ENCODE results near the gene SIGLEC9.

SIGLEC9 gene

GRCh38 chr19:51094696-51095279 lies 29.9 kb upstream of the SIGLEC9 start:
- no peak overlapping the region for H3K27ac ChIP-seq
- TF ChIP-seq CTCF (conservative IDR thresholded peaks at IDR 0.05; ENCODE audit: low read depth): peak; percentile 69
- CTCF ChIA-PET: interaction anchor here (0.6 to 4.5 kb wide), 9 partner anchors 17 to 370 kb away, joined by 3 to 64 read pairs (median 5); partner anchors contain the start of genes KLK10 and KLK5
- POLR2A ChIA-PET (ENCODE audit: low non-redundant PET): no interaction called here
- peak; percentile 57 for DNase-seq (ENCODE audit: low spot score)

- CTCF ChIA-PET: interaction anchor here (0.6 to 4.5 kb wide), 5 partner anchors 77 to 506 kb away, joined by 3 to 64 read pairs (median 3); partner anchors contain the start of gene KLK10
- no peak for TF ChIP-seq CTCF (conservative IDR thresholded peaks at IDR 0.05; ENCODE audit: low read depth)
- DNase-seq (ENCODE audit: low spot score): no peak
- POLR2A ChIA-PET (ENCODE audit: low non-redundant PET): interaction anchor here (0.9 kb wide), 1 partner anchor 78 kb away, joined by 4 read pairs; no protein-coding TSS in a partner anchor
- peak overlapping the region; percentile 59 for H3K27ac ChIP-seq
Observed at GRCh38 chr19:51096473-51097165, 28.1 kb upstream of the SIGLEC9 start.

GRCh38 chr19:51097166-51097738 lies 27.5 kb upstream of the SIGLEC9 start:
- ChIA-PET POLR2A (ENCODE audit: low non-redundant PET) (interaction anchor here (0.9 kb wide), 1 partner anchor 78 kb away, joined by 4 read pairs; no protein-coding TSS in a partner anchor), CTCF (interaction anchor here (0.6 to 4.5 kb wide), 5 partner anchors 78 to 506 kb away, joined by 3 to 64 read pairs (median 3); partner anchors contain the start of gene KLK10)
- peak; percentile 60 for TF ChIP-seq CTCF (conservative IDR thresholded peaks at IDR 0.05; ENCODE audit: low read depth)
- H3K27ac ChIP-seq: peak overlapping the region; percentile 59
- DNase-seq (ENCODE audit: low spot score): peak; percentile 80

- TF ChIP-seq CTCF (conservative IDR thresholded peaks at IDR 0.05; ENCODE audit: low read depth): no peak
- no peak for DNase-seq (ENCODE audit: low spot score)
- CTCF ChIA-PET: interaction anchor here (0.7 to 1.1 kb wide), 2 partner anchors 32 to 176 kb away, joined by 3 to 4 read pairs; no protein-coding TSS in a partner anchor
- peak overlapping the region; percentile 59 for H3K27ac ChIP-seq
- POLR2A ChIA-PET (ENCODE audit: low non-redundant PET): no interaction called here
Observed at GRCh38 chr19:51097796-51098195, 26.9 kb upstream of the SIGLEC9 start.

GRCh38 chr19:51098365-51099046 lies 26.2 kb upstream of the SIGLEC9 start:
- no peak for DNase-seq (ENCODE audit: low spot score)
- ChIA-PET POLR2A (ENCODE audit: low non-redundant PET) (no interaction called here), CTCF (interaction anchor here (0.7 kb wide), 1 partner anchor 33 kb away, joined by 4 read pairs; no protein-coding TSS in a partner anchor)
- TF ChIP-seq CTCF (conservative IDR thresholded peaks at IDR 0.05; ENCODE audit: low read depth): no peak
- peak overlapping the region; percentile 59 for H3K27ac ChIP-seq

GRCh38 chr19:51099047-51099382 lies 25.7 kb upstream of the SIGLEC9 start:
- CTCF ChIA-PET: interaction anchor here (2.3 kb wide), 1 partner anchor 78 kb away, joined by 12 read pairs; no protein-coding TSS in a partner anchor
- DNase-seq (ENCODE audit: low spot score): no peak
- H3K27ac ChIP-seq: no peak overlapping the region
- TF ChIP-seq CTCF (conservative IDR thresholded peaks at IDR 0.05; ENCODE audit: low read depth): no peak
- POLR2A ChIA-PET (ENCODE audit: low non-redundant PET): no interaction called here
